Osteoblast (primary cell): Measurements from ENCODE around the gene YES1. TPM values are rescaled to one million over a fixed set of nuclear protein-coding genes. Genes with fewer than 3 reads are reported as not detected.
"Not testable (repeated sequence)": the region's sequence is repeated elsewhere in the genome, so short reads cannot be mapped to it uniquely, and the experiment has no call there.

ENCODE experiments used
- DNase-seq: peaks from one replicate; pipeline ENCODE4 v3.0.0; 2011; ENCODE audit warnings: low spot score, mixed read lengths; ENCODE audit not compliant: insufficient read length; ENCODE audit errors: missing footprints
- H2AFZ ChIP-seq: 2 replicates; pipeline ENCODE4 v1.6.0; 2011; ENCODE audit warnings: mild to moderate bottlenecking, low read length
- H3K27ac ChIP-seq: 2 replicates; pipeline ENCODE4 v1.5.1; 2011; ENCODE audit warnings: mild to moderate bottlenecking, low read depth, low read length, moderate library complexity
- H3K27me3 ChIP-seq: 2 replicates; pipeline ENCODE4 v1.6.0; 2012; ENCODE audit warnings: mild to moderate bottlenecking, control low read depth, inconsistent platforms, low read length, moderate library complexity; ENCODE audit not compliant: insufficient read depth
- H3K36me3 ChIP-seq: 2 replicates; pipeline ENCODE4 v1.5.1; 2011; ENCODE audit warnings: mild to moderate bottlenecking, low read length, control low read depth, moderate library complexity; ENCODE audit not compliant: insufficient read depth
- H3K4me1 ChIP-seq: 2 replicates; pipeline ENCODE4 v1.5.1; 2011; ENCODE audit warnings: mild to moderate bottlenecking, low read length, control low read depth, moderate library complexity; ENCODE audit not compliant: insufficient read depth
- H3K4me2 ChIP-seq: 2 replicates; pipeline ENCODE4 v1.6.0; 2011; ENCODE audit warnings: mild to moderate bottlenecking, low read length; ENCODE audit not compliant: insufficient read depth
- H3K4me3 ChIP-seq: fragments of 200-600 bp; sonication (generic); 3 replicates; pipeline ENCODE4 v1.5.1; 2012; ENCODE audit warnings: mild to moderate bottlenecking, low read length, inconsistent platforms; ENCODE audit not compliant: insufficient read depth
- H3K79me2 ChIP-seq: 2 replicates; pipeline ENCODE4 v1.6.0; 2012; ENCODE audit warnings: mild to moderate bottlenecking, low read length, control low read depth, inconsistent platforms; ENCODE audit not compliant: insufficient read depth
- H3K9me3 ChIP-seq: 2 replicates; pipeline ENCODE4 v1.5.1; 2011; ENCODE audit warnings: low read depth, low read length, control low read depth
- H4K20me1 ChIP-seq: 2 replicates; pipeline ENCODE4 v1.6.0; 2012; ENCODE audit warnings: mild to moderate bottlenecking, low read length, control low read depth; ENCODE audit not compliant: insufficient read depth
- CTCF ChIP-seq: IDR thresholded peaks from 2 replicates; pipeline ENCODE4 v1.5.1; 2011; ENCODE audit warnings: mild to moderate bottlenecking, low read depth, low read length, moderate library complexity; ENCODE audit errors: extremely low read depth
- total RNA-seq: library from RNA; depleted of rRNA; stranded (reverse); fragments of >200 nt; gene quantifications from 2 replicates; pipeline ENCODE4 v1.2.3, GENCODE V29; 2012

The YES1 gene
- total RNA-seq, 1 donor = 99.5 TPM

DNA sequence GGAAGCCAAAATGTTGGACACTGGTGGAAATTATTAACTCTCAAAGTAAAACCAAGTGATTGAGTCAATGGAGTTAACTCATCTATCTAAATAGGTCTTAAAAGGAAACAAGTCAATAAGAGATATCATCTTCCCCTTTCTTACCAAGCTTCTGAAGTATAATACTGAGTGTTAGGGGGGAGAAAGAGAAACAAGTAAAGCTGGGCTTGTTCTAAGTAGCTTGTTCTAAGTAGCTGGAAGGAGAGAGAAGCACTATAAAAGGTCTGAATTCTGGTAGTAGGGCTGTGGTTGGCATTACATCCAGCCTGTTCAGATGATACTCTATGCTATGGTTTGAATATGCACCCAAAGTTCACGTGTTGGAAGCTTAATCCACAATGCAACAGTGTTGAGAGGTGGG, 26.8 kb downstream of the YES1 start:
- H3K27ac ChIP-seq = no peak overlapping the region
- no peaks in the 10 kb centered on the region for H3K36me3 ChIP-seq
- TF ChIP-seq CTCF = no peak
- H3K79me2 ChIP-seq = peaks cover 90% of the 10 kb centered on the region
- H4K20me1 ChIP-seq = peaks cover 43% of the 10 kb centered on the region
- H3K4me2 ChIP-seq = no peak overlapping the region
- H2AFZ ChIP-seq = no peak overlapping the region
- no peaks in the 10 kb centered on the region for H3K27me3 ChIP-seq
- DNase-seq = no peak
- no peak overlapping the region for H3K4me3 ChIP-seq
- H3K4me1 ChIP-seq = no peaks in the 10 kb centered on the region
- no peaks in the 10 kb centered on the region for H3K9me3 ChIP-seq

DNA sequence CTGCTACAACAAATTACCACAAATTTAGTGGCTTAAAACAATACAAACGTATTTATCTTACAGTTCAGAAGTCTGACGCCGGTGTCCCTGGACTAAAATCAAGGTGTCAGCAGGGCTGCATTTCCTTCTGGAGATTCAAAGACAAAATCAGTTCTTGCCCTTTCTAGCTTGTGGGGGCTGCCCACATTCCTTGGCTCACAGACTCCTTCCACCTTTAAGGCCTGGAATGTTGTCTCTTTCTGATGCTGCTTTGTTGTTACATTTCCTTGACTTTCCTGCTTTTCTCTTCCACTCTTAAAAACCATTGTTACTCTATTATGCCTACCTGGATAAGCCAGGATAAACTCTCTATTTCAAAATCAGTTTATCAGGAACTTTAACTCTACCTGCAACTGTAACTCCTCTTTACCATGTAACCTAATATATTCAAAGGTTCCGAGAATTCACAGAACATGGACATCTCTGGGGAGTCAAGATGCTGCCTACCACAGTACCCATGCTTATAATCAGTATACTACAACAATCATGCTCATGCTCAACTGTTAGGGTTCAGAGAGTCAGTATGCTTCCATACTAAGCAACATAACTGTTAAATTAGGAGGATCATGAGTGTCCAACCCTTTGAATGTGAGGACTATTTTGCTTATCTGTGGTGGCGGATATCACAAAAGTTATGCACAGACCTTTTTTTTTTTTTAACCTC, 27.4 kb downstream of the YES1 start:
- H4K20me1 ChIP-seq = peaks cover 46% of the 10 kb centered on the region

DNA sequence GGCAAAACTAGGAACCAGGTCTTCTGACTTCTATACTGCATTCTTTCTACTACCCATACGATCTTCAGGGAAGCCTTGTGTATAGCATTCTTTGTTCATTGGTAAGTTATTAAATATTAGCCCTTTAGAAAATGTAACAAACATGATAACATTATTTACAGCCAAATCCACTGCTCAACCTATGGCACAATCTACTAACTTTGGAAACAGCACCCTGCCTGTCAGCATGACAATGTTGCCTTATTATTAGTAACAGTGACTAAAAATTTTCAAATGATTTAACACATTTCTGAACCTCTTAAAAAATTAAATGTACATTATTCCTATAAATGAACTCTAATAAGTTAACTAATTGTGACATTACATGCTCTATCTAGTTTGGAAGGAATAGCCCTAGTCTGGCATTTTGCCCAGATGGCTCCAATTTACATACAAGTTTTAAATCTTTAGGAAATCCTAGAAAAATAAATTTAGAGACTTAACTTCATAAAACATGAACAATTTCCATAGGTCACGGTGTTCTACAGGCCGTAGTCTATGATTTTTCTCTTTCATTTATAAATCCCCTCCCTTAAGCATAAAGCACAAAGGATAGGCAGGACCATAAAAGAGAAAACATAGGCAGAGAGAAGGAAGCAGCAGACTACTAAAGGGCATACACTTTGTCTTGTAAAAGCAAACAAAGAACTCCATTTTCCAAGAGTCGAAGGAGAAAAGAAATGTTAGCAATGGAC, 33.7 kb downstream of the YES1 start:
- H3K27me3 ChIP-seq = no peaks in the 10 kb centered on the region
- peaks cover 5% of the 10 kb centered on the region for H3K36me3 ChIP-seq
- H2AFZ ChIP-seq = no peak overlapping the region
- H3K4me1 ChIP-seq = no peaks in the 10 kb centered on the region
- H3K27ac ChIP-seq = no peak overlapping the region
- no peak overlapping the region for H3K4me2 ChIP-seq
- peaks cover 21% of the 10 kb centered on the region for H4K20me1 ChIP-seq
- no peaks in the 10 kb centered on the region for H3K9me3 ChIP-seq
- no peak for DNase-seq
- H3K79me2 ChIP-seq = peaks cover 81% of the 10 kb centered on the region
- no peak overlapping the region for H3K4me3 ChIP-seq
- no peak for TF ChIP-seq CTCF

More for the DNA sequence above, 27.4 kb downstream of the YES1 start:
- H3K27ac ChIP-seq = no peak overlapping the region
- no peaks in the 10 kb centered on the region for H3K36me3 ChIP-seq
- H3K79me2 ChIP-seq = peaks cover 90% of the 10 kb centered on the region
- peak; percentile 58 for DNase-seq
- no peak overlapping the region for H3K4me3 ChIP-seq
- H2AFZ ChIP-seq = no peak overlapping the region
- no peak overlapping the region for H3K4me2 ChIP-seq
- no peaks in the 10 kb centered on the region for H3K9me3 ChIP-seq
- TF ChIP-seq CTCF = no peak
- H3K27me3 ChIP-seq = no peaks in the 10 kb centered on the region
- no peaks in the 10 kb centered on the region for H3K4me1 ChIP-seq

DNA sequence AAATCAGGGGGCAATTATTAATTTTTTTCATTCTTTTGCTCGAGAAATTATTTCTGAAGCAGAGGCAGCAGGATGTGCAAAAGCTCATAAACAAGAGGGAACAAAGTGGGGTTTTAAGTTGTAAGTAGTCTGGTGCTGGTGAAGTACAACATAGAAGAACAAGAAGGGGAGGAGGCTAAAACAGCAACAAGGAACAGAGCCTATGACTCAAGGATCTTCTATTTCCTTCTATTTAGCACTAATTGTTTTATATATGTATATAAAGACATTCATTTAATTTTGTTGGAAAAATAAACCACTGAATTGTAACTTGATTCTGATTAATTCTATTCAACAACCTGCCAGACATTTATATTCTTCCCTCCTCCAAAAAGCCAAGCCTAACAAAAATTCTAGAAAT, 35.0 kb downstream of the YES1 start:
- H3K4me3 ChIP-seq = no peak overlapping the region
- H3K27me3 ChIP-seq = no peaks in the 10 kb centered on the region
- peaks cover 5% of the 10 kb centered on the region for H3K36me3 ChIP-seq
- no peak overlapping the region for H2AFZ ChIP-seq
- peak; percentile 13 for DNase-seq
- H3K27ac ChIP-seq = no peak overlapping the region
- H3K79me2 ChIP-seq = peaks cover 80% of the 10 kb centered on the region
- peaks cover 20% of the 10 kb centered on the region for H4K20me1 ChIP-seq
- no peaks in the 10 kb centered on the region for H3K9me3 ChIP-seq
- TF ChIP-seq CTCF = no peak
- no peaks in the 10 kb centered on the region for H3K4me1 ChIP-seq
- no peak overlapping the region for H3K4me2 ChIP-seq

DNA sequence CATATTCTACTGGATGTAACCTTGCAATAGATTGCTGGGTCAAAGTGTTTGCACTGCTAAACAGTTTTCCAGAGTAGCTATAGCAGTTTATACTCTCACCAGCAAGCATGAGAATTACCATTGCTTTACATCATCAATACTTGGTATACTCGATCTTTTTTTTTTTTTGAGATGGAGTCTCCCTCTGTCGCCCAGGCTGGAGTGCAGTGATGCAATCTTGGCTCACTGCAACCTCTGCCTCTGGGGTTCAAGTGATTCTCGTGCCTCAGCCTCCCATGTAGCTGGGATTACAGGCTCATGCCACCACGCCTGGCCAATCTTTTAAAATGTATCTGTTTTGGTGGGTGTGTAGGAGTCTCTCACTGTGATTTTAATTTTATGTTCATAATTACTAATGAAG, 36.0 kb downstream of the YES1 start:
- Histone ChIP-seq H3K79me2 (peaks cover 78% of the 10 kb centered on the region), H4K20me1 (peaks cover 18% of the 10 kb centered on the region)
- H3K4me3 ChIP-seq, DNase-seq, H2AFZ ChIP-seq, H3K9me3 ChIP-seq, H3K4me1 ChIP-seq, H3K36me3 ChIP-seq, H3K4me2 ChIP-seq, H3K27me3 ChIP-seq, H3K27ac ChIP-seq: not testable (repeated sequence)
